OCI-LY7 (cell line): ENCODE measurements around the gene STEAP3.

ENCODE experiments used
- EZH2phosphoT487 ChIP-seq: fragments of 200-600 bp; sonication (generic); IDR thresholded peaks from 2 replicates; pipeline ENCODE4 v1.6.1; 2018; ENCODE audit warnings: low read depth, borderline replicate concordance, mild to moderate bottlenecking, mixed run types, antibody characterized with exemption, low read length, moderate library complexity, mixed read lengths
- TF ChIP-seq, protein P1 (sequence below): fragments of 200-600 bp; sonication (generic); conservative IDR thresholded peaks from 2 replicates; pipeline ENCODE4 v1.5.1; 2014; ENCODE audit warnings: mild to moderate bottlenecking, antibody characterized with exemption, low read length, moderate library complexity, mixed read lengths

DNA sequence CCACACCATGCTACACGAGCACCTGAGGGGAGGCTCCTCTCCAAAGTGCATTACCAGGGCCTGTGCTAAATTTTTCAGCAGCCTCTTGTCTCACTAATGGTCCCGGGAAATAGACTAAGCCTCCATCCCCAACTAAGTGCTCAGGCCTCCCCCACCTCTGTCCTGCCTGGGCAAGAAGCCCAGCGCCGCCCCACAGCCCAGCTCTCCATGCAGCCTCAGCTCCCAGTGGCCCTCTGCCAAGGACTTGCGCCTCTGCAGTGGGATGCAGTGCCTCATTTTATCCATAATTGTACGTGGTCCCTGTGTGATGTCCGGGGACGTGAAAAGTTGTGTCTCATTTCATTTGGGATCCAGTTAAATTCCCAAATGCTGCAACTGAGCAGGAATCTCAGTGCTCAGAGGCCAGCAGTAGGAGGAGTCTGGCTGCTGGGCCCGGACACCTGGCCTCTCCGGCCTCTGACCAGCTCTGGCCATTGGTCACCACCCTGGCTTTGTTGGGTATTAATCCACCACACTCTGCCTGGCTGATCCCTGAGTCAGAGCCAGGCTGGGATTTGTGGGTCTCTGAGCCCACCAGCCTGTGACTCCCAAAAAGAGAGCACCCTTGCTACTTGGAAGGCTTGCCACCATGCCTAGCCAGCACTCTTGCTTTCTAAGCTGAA lies 11.4 kb upstream of the STEAP3 start:
- TF ChIP-seq, protein P1, sequence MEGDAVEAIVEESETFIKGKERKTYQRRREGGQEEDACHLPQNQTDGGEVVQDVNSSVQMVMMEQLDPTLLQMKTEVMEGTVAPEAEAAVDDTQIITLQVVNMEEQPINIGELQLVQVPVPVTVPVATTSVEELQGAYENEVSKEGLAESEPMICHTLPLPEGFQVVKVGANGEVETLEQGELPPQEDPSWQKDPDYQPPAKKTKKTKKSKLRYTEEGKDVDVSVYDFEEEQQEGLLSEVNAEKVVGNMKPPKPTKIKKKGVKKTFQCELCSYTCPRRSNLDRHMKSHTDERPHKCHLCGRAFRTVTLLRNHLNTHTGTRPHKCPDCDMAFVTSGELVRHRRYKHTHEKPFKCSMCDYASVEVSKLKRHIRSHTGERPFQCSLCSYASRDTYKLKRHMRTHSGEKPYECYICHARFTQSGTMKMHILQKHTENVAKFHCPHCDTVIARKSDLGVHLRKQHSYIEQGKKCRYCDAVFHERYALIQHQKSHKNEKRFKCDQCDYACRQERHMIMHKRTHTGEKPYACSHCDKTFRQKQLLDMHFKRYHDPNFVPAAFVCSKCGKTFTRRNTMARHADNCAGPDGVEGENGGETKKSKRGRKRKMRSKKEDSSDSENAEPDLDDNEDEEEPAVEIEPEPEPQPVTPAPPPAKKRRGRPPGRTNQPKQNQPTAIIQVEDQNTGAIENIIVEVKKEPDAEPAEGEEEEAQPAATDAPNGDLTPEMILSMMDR: no peak
- TF ChIP-seq EZH2phosphoT487: no peak
